OCI-LY1 (cell line): ENCODE data around the gene MED12.

Source experiments
- H2AFZ ChIP-seq: fragments of 200-600 bp; sonication (generic), shearing (Covaris generic); 2 replicates; pipeline ENCODE4 v1.6.0; 2014; ENCODE audit warnings: antibody characterized with exemption, mild to moderate bottlenecking, low read length
- H3F3A ChIP-seq: fragments of 200-600 bp; sonication (generic), shearing (Covaris generic); 2 replicates; pipeline ENCODE4 v1.6.0; 2014; ENCODE audit warnings: mild to moderate bottlenecking, antibody characterized with exemption, low read length, moderate library complexity; ENCODE audit not compliant: insufficient read depth
- H3K27ac ChIP-seq: fragments of 200-600 bp; sonication (generic); 2 replicates; pipeline ENCODE4 v1.5.1; 2014; ENCODE audit warnings: low read length, mixed run types, mild to moderate bottlenecking, low read depth; ENCODE audit not compliant: poor library complexity, severe bottlenecking
- H3K27me3 ChIP-seq: fragments of 200-600 bp; sonication (generic); 2 replicates; pipeline ENCODE4 v1.6.0; 2014; ENCODE audit warnings: antibody characterized with exemption, mild to moderate bottlenecking, low read length, moderate library complexity; ENCODE audit not compliant: insufficient read depth
- H3K36me3 ChIP-seq: fragments of 200-600 bp; sonication (generic); 2 replicates; pipeline ENCODE4 v1.6.1; 2014; ENCODE audit warnings: mild to moderate bottlenecking, antibody characterized with exemption, low read length, moderate library complexity, mixed read lengths; ENCODE audit not compliant: insufficient read depth
- H3K4me1 ChIP-seq: fragments of 200-600 bp; sonication (generic); 2 replicates; pipeline ENCODE4 v1.5.1; 2014; ENCODE audit warnings: mild to moderate bottlenecking, low read length, moderate library complexity; ENCODE audit not compliant: insufficient read depth, severe bottlenecking
- H3K4me2 ChIP-seq: fragments of 200-600 bp; sonication (generic), shearing (Covaris generic); 2 replicates; pipeline ENCODE4 v1.6.1; 2014; ENCODE audit warnings: low read length
- H3K4me3 ChIP-seq: fragments of 200-600 bp; sonication (generic); 2 replicates; pipeline ENCODE4 v1.5.1; 2014; ENCODE audit warnings: low read length, low read depth, mild to moderate bottlenecking, mixed read lengths; ENCODE audit not compliant: poor library complexity, severe bottlenecking
- H3K79me2 ChIP-seq: fragments of 200-600 bp; shearing (Covaris generic); 2 replicates; pipeline ENCODE4 v1.6.1; 2016; ENCODE audit warnings: mixed run types, low read length, mixed read lengths; ENCODE audit not compliant: insufficient read depth
- H3K9ac ChIP-seq: fragments of 200-600 bp; sonication (generic), shearing (Covaris generic); 2 replicates; pipeline ENCODE4 v1.6.1; 2014; ENCODE audit warnings: mild to moderate bottlenecking, low read length, mixed read lengths
- H3K9me2 ChIP-seq: fragments of 200-600 bp; sonication (generic), shearing (Covaris generic); 2 replicates; pipeline ENCODE4 v1.6.1; 2014; ENCODE audit warnings: low read depth, mild to moderate bottlenecking, low read length, mixed read lengths
- H3K9me3 ChIP-seq: fragments of 200-600 bp; shearing (Covaris generic); 2 replicates; pipeline ENCODE4 v1.6.1; 2014; ENCODE audit warnings: low read length, mixed read lengths
- H4K20me1 ChIP-seq: fragments of 200-600 bp; sonication (generic), shearing (Covaris generic); 2 replicates; pipeline ENCODE4 v1.6.0; 2016; ENCODE audit warnings: mild to moderate bottlenecking, low read length; ENCODE audit not compliant: insufficient read depth
- CTCF ChIP-seq: fragments of 200-600 bp; sonication (generic), shearing (Covaris generic); IDR thresholded peaks from 2 replicates; pipeline ENCODE4 v1.5.1; 2017; ENCODE audit warnings: mild to moderate bottlenecking, antibody characterized with exemption, low read length, moderate library complexity, mixed read lengths
- EZH2 ChIP-seq: fragments of 200-600 bp; sonication (generic), shearing (Covaris generic); IDR thresholded peaks from 2 replicates; pipeline ENCODE4 v1.8.0; 2017; ENCODE audit warnings: borderline replicate concordance, mixed run types, mild to moderate bottlenecking, antibody characterized with exemption, low read length, moderate library complexity, mixed read lengths

The MED12 gene

GRCh38 chrX:71109051-71109450 lies 9.3 kb upstream of the MED12 start:
- H3K27me3 ChIP-seq, result no peaks in the 10 kb centered on the region
- H3K36me3 ChIP-seq, result peaks cover 24% of the 10 kb centered on the region
- TF ChIP-seq EZH2, result no peak
- TF ChIP-seq CTCF, result no peak
- H3K9ac ChIP-seq, result no peak overlapping the region
- no peaks in the 10 kb centered on the region for H4K20me1 ChIP-seq
- H3F3A ChIP-seq, result no peaks in the 10 kb centered on the region
- peaks cover 42% of the 10 kb centered on the region for H3K4me1 ChIP-seq
- no peak overlapping the region for H3K4me3 ChIP-seq
- no peaks in the 10 kb centered on the region for H3K79me2 ChIP-seq
- H3K27ac ChIP-seq, result no peak overlapping the region
- no peaks in the 10 kb centered on the region for H3K9me2 ChIP-seq
- H3K9me3 ChIP-seq, result no peaks in the 10 kb centered on the region
- peak overlapping the region; percentile 25; the same call in 1 of the 2 replicates for H3K4me2 ChIP-seq
- no peak overlapping the region for H2AFZ ChIP-seq

GRCh38 chrX:71111141-71111843 lies 7.1 kb upstream of the MED12 start, which contains the start of gene IL2RG:
Gene IL2RG (minus strand): TSS chrX:71111577. CDS start chrX:71111539, 38 bp downstream.
- Histone ChIP-seq H3K4me1 (peaks cover 35% of the 10 kb centered on the region), H3K36me3 (peaks cover 24% of the 10 kb centered on the region), H3K9me2 (no peaks in the 10 kb centered on the region), H3K9ac (peak within 1 kb of the TSS; percentile 97), H3F3A (no peaks in the 10 kb centered on the region), H3K79me2 (no peaks in the 10 kb centered on the region), H4K20me1 (no peaks in the 10 kb centered on the region), H3K4me3 (peak within 1 kb of the TSS; percentile 88), H3K27me3 (no peaks in the 10 kb centered on the region), H2AFZ (no peak within 1 kb of the TSS), H3K9me3 (no peaks in the 10 kb centered on the region), H3K27ac (peak within 1 kb of the TSS; percentile 83), H3K4me2 (peak within 1 kb of the TSS; percentile 98)
- TF ChIP-seq CTCF, result no peak
- TF ChIP-seq EZH2, result no peak

DNA sequence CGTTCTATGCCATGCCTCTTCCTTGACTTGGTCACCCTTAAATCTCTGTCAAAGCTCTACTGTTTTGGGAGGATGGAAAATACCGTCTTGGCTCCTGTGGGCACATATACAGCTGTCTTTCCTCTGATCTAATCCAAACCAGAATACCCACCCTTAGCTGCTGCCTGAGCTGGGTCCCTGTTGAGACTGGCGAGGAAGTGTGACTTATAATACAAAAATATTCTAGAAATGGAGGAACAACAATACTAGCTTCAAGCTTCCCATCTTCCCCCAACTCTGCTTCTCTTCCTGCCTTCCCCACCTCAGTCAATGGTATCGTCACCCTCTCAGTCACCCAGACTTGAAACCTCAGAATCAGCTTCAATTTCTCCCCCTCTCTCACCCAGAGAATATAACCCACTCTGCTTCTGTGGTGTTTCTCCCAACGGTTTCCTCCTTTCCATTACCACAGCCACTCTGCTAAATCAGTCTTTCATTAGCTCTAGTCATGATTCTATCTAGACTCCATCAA lies 6.4 kb upstream of the MED12 start:
- H3F3A ChIP-seq, result no peaks in the 10 kb centered on the region
- H3K9me3 ChIP-seq, result no peaks in the 10 kb centered on the region
- no peaks in the 10 kb centered on the region for H3K27me3 ChIP-seq
- no peaks in the 10 kb centered on the region for H4K20me1 ChIP-seq
- H3K4me2 ChIP-seq, result peak overlapping the region; percentile 98
- H3K36me3 ChIP-seq, result peaks cover 24% of the 10 kb centered on the region
- peak overlapping the region; percentile 83 for H3K27ac ChIP-seq
- TF ChIP-seq CTCF (no peak), EZH2 (no peak)
- H2AFZ ChIP-seq, result no peak overlapping the region
- peak overlapping the region; percentile 97 for H3K9ac ChIP-seq
- H3K9me2 ChIP-seq, result no peaks in the 10 kb centered on the region
- no peaks in the 10 kb centered on the region for H3K79me2 ChIP-seq
- peak overlapping the region; percentile 88 for H3K4me3 ChIP-seq
- peaks cover 35% of the 10 kb centered on the region for H3K4me1 ChIP-seq
